ENCODE results near the gene ZMYND8. TPM values are rescaled to one million over a fixed set of nuclear protein-coding genes. Genes with fewer than 3 reads are reported as not detected.

ZMYND8 gene
- total and polyA plus RNA-seq, 2 of the 4 experiments (the other 2 are of a cell fraction): 24.0 to 28.2 TPM

GRCh38 chr20:47347661-47348435 lies 8.7 kb downstream of the ZMYND8 start:
- Histone ChIP-seq H2BK20ac (ENCODE audit: low read depth, low read length) (peak overlapping the region; percentile 73), H3K18ac (ENCODE audit: low read depth, low read length) (peak overlapping the region; percentile 95; the same call in 1 of the 2 replicates), H2BK15ac (ENCODE audit: low read depth, low read length) (peak overlapping the region; percentile 79; the same call in 1 of the 3 replicates), H3K56ac (ENCODE audit: extremely low read depth, insufficient read depth, low read length) (no peak overlapping the region), H2AK9ac (replicated peaks; ENCODE audit: low read depth, low read length, poor library complexity) (no peak overlapping the region), H2BK5ac (ENCODE audit: low read depth, low read length, poor library complexity, severe bottlenecking) (peak overlapping the region; percentile 97), H2AFZ (replicated peaks; ENCODE audit: low read length, poor library complexity) (no peak overlapping the region), H3K4me3 (ENCODE audit: insufficient read depth, low read depth, low read length) (no peak overlapping the region), H3K27ac (ENCODE audit: insufficient read depth, low read length) (peak overlapping the region; percentile 67; the same call in 1 of the 2 replicates), H2AK5ac (ENCODE audit: low read depth, low read length) (0 out of 2 replicates have a peak overlapping the region, but pooled peaks have one; percentile 9), H3K79me1 (ENCODE audit: low read depth in 1 of 2, low read length in 2 of 2) (peaks cover 48 to 92% of the 10 kb centered on the region in 2 experiments), H4K8ac (ENCODE audit: low read depth in 2 of 2, low read length in 2 of 2) (peak overlapping the region; percentile 9 to 78; a peak in 3 of 4 replicates), H3K4me1 (ENCODE audit: control insufficient read depth, insufficient read depth, low read length) (peaks cover 38% of the 10 kb centered on the region), H3K27me3 (ENCODE audit: control insufficient read depth, insufficient read depth, low read length) (no peaks in the 10 kb centered on the region), H3K36me3 (ENCODE audit: control insufficient read depth, insufficient read depth, low read length) (peaks cover 11% of the 10 kb centered on the region; the same call in 1 of the 2 replicates), H4K91ac (ENCODE audit: insufficient read depth, low read depth, low read length) (peak overlapping the region; percentile 80; the same call in 1 of the 2 replicates), H2BK120ac (ENCODE audit: low read depth, low read length) (peak overlapping the region; percentile 74), H4K20me1 (ENCODE audit: insufficient read depth, low read length) (no peaks in the 10 kb centered on the region), H3K9me1 (ENCODE audit: insufficient read depth, low read length) (peaks cover 25% of the 10 kb centered on the region), H3K23ac (ENCODE audit: low read depth, low read length) (peak overlapping the region; percentile 67; the same call in 1 of the 2 replicates), H3K4me2 (ENCODE audit: low read depth, low read length) (no peak overlapping the region; the same call in 1 of the 2 replicates), H3K14ac (replicated peaks; ENCODE audit: low read depth, low read length) (peak overlapping the region; percentile 86), H3K9me3 (ENCODE audit: control insufficient read depth, insufficient read depth, low read length) (no peaks in the 10 kb centered on the region), H3K4ac (ENCODE audit: low read depth, low read length) (peak overlapping the region; percentile 79; the same call in 1 of the 2 replicates), H3K9ac (ENCODE audit: low read depth, low read length) (no peak overlapping the region), H4K5ac (ENCODE audit: low read depth, low read length) (peak overlapping the region; percentile 92; the same call in 1 of the 2 replicates)
- ChIA-PET POLR2A (ENCODE audit: unreplicated experiment) (interaction anchor here (1.0 to 1.3 kb wide), 2 partner anchors 7 to 9 kb away, joined by 4 to 5 read pairs; partner anchors contain the start of gene ZMYND8), CTCF (interaction anchor here (0.6 to 1.0 kb wide), 2 partner anchors 36 to 200 kb away, joined by 3 read pairs; no protein-coding TSS in a partner anchor)
- ATAC-seq (ENCODE audit: low read depth): no peak
- no CpG with 5 or more reads among the region's 4 CpGs for WGBS, 2 experiments (ENCODE audit: extremely low coverage in 2 of 2, insufficient read length in 1 of 2)
- dilution Hi-C loops (cut with HindIII; ENCODE audit: low sequenced_read_pairs, unreplicated experiment) (no loop called here), in situ Hi-C loops (cut with MboI; ENCODE audit: low sequenced_read_pairs) (no loop called here), intact Hi-C loops (cut with micrococcal nuclease) (no loop called here)
- no peak for TF ChIP-seq MXI1 (IDR thresholded peaks at IDR 0.05; ENCODE audit: borderline replicate concordance, low read depth, low read length)
- DNase-seq: no peak
- BruUV-seq (replicated peaks): no TSS peak

All from IMR-90 (cell line).